ENCODE measurements around the gene NMU. TPM values are rescaled to one million over a fixed set of nuclear protein-coding genes. Genes with fewer than 3 reads are reported as not detected.
"Not testable (repeated sequence)": the region's sequence is repeated elsewhere in the genome, so short reads cannot be mapped to it uniquely, and the experiment has no call there.

Gene NMU
- total RNA-seq, 1 experiment from 2014 or later = 22.6 TPM

DNA sequence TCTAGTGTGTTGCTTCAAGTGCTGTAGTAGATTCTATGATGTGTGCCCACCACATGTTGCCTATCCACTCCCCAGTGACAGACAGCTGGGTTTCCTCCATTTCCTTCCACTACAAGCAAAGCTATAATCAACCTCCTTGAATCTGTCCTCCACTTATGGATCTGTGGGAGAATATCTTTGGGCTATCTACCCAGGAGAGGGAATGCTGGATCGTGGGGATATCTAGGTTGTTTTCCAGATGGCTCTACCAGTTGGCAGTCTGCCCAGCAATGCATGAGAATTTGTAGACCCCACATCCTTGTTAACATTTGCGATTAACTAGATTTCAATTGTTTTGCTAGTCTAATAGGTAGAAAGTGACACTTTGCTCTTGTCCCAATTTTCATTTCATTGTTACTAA lies 10.3 kb downstream of the NMU start:
- no peak overlapping the region for H3K27ac ChIP-seq
- no peaks in the 10 kb centered on the region for H3K36me3 ChIP-seq (ENCODE audit: low read depth)
- ChIA-PET POLR2A (ENCODE audit: unreplicated experiment) (no interaction called here), CTCF (no interaction called here)
- no TSS peak for BruUV-seq (replicated peaks)
- H3K9me2 ChIP-seq (ENCODE audit: insufficient read depth) = no peaks in the 10 kb centered on the region
- H4K20me1 ChIP-seq (ENCODE audit: insufficient read depth) = no peaks in the 10 kb centered on the region
- no peaks in the 10 kb centered on the region for H3K9me3 ChIP-seq (ENCODE audit: insufficient read depth, low read depth)
- no peak for TF ChIP-seq EZH2 (IDR thresholded peaks at IDR 0.05; ENCODE audit: low read depth)
- TF ChIP-seq, protein P1, sequence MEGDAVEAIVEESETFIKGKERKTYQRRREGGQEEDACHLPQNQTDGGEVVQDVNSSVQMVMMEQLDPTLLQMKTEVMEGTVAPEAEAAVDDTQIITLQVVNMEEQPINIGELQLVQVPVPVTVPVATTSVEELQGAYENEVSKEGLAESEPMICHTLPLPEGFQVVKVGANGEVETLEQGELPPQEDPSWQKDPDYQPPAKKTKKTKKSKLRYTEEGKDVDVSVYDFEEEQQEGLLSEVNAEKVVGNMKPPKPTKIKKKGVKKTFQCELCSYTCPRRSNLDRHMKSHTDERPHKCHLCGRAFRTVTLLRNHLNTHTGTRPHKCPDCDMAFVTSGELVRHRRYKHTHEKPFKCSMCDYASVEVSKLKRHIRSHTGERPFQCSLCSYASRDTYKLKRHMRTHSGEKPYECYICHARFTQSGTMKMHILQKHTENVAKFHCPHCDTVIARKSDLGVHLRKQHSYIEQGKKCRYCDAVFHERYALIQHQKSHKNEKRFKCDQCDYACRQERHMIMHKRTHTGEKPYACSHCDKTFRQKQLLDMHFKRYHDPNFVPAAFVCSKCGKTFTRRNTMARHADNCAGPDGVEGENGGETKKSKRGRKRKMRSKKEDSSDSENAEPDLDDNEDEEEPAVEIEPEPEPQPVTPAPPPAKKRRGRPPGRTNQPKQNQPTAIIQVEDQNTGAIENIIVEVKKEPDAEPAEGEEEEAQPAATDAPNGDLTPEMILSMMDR (conservative IDR thresholded peaks at IDR 0.05) = no peak
- H3K4me1 ChIP-seq (replicated peaks; ENCODE audit: insufficient read depth) = no peaks in the 10 kb centered on the region
- no peak for DNase-seq
- no peaks in the 10 kb centered on the region for H3F3A ChIP-seq (ENCODE audit: insufficient read depth, low read depth)
- no peaks in the 10 kb centered on the region for H3K79me2 ChIP-seq (ENCODE audit: low read depth)
- no peak overlapping the region for H3K4me2 ChIP-seq
- intact Hi-C loops (cut with micrococcal nuclease; ENCODE audit: unreplicated experiment) = no loop called here
- H3K27me3 ChIP-seq (ENCODE audit: insufficient read depth, low read depth) = no peaks in the 10 kb centered on the region
- H2AFZ ChIP-seq = no peak overlapping the region
- H3K4me3 ChIP-seq = no peak overlapping the region

DNA sequence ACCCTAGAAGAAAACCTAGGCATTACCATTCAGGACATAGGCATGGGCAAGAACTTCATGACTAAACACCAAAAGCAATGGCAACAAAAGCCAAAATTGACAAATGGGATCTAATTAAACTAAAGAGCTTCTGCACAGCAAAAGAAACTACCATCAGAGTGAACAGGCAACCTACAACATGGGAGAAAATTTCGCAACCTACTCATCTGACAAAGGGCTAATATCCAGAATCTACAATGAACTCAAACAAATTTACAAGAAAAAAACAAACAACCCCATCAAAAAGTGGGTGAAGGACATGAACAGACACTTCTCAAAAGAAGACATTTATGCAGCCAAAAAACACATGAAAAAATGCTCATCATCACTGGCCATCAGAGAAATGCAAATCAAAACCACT lies 12.0 kb downstream of the NMU start:
- CTCF ChIA-PET; POLR2A ChIA-PET (ENCODE audit: unreplicated experiment); DNase-seq; intact Hi-C loops (cut with micrococcal nuclease; ENCODE audit: unreplicated experiment); H3K36me3 ChIP-seq (ENCODE audit: low read depth); BruUV-seq (replicated peaks); H3K4me3 ChIP-seq; H3K9me3 ChIP-seq (ENCODE audit: insufficient read depth, low read depth); H3K9me2 ChIP-seq (ENCODE audit: insufficient read depth); H3K79me2 ChIP-seq (ENCODE audit: low read depth); H2AFZ ChIP-seq; H3K4me1 ChIP-seq (replicated peaks; ENCODE audit: insufficient read depth); H3K27ac ChIP-seq; H3F3A ChIP-seq (ENCODE audit: insufficient read depth, low read depth); H3K27me3 ChIP-seq (ENCODE audit: insufficient read depth, low read depth); H4K20me1 ChIP-seq (ENCODE audit: insufficient read depth); H3K4me2 ChIP-seq: not testable (repeated sequence)

- no peak overlapping the region for H3K4me3 ChIP-seq
Measured at GRCh38 chr4:55618546-55619143, 17.5 kb downstream of the NMU start.

More at GRCh38 chr4:55618546-55619143, 17.5 kb downstream of the NMU start:
- no peak overlapping the region for H3K27ac ChIP-seq
- H2AFZ ChIP-seq = no peak overlapping the region
- no TSS peak for BruUV-seq (replicated peaks)
- H3K4me2 ChIP-seq = no peak overlapping the region
- no peaks in the 10 kb centered on the region for H4K20me1 ChIP-seq (ENCODE audit: insufficient read depth)
- no peaks in the 10 kb centered on the region for H3K9me3 ChIP-seq (ENCODE audit: insufficient read depth, low read depth)
- TF ChIP-seq EZH2 (IDR thresholded peaks at IDR 0.05; ENCODE audit: low read depth) = no peak
- TF ChIP-seq, protein P1 (conservative IDR thresholded peaks at IDR 0.05) = no peak
- ChIA-PET POLR2A (ENCODE audit: unreplicated experiment) (no interaction called here), CTCF (no interaction called here)
- no peaks in the 10 kb centered on the region for H3K27me3 ChIP-seq (ENCODE audit: insufficient read depth, low read depth)
- no peaks in the 10 kb centered on the region for H3K4me1 ChIP-seq (replicated peaks; ENCODE audit: insufficient read depth)
- no peak for DNase-seq
- H3K79me2 ChIP-seq (ENCODE audit: low read depth) = no peaks in the 10 kb centered on the region
- no peaks in the 10 kb centered on the region for H3K36me3 ChIP-seq (ENCODE audit: low read depth)
- H3K9me2 ChIP-seq (ENCODE audit: insufficient read depth) = no peaks in the 10 kb centered on the region
- H3F3A ChIP-seq (ENCODE audit: insufficient read depth, low read depth) = no peaks in the 10 kb centered on the region
- intact Hi-C loops (cut with micrococcal nuclease; ENCODE audit: unreplicated experiment) = no loop called here
